Hepatocyte (in vitro differentiated cells): ENCODE results near the gene IRF5.

Experiments used
- CTCF ChIP-seq: fragments of 200-600 bp; sonication (generic); IDR thresholded peaks from 2 replicates; pipeline ENCODE4 v1.5.1; 2016; ENCODE audit warnings: antibody characterized with exemption, mild to moderate bottlenecking; ENCODE audit not compliant: poor library complexity
- EZH2 ChIP-seq: fragments of 200-600 bp; sonication (generic); IDR thresholded peaks from 2 replicates; pipeline ENCODE4 v1.6.1; 2016; ENCODE audit warnings: antibody characterized with exemption, mild to moderate bottlenecking, borderline replicate concordance
- EZH2phosphoT487 ChIP-seq: fragments of 200-600 bp; sonication (generic); IDR thresholded peaks from one replicate; pipeline ENCODE4 v1.6.1; 2018; ENCODE audit warnings: antibody characterized with exemption, mild to moderate bottlenecking, low read depth, moderate library complexity; ENCODE audit not compliant: unreplicated experiment, severe bottlenecking

GRCh38 chr7:128922496-128923410 is 15.0 kb upstream of the IRF5 start:
- TF ChIP-seq CTCF (no peak), EZH2phosphoT487 (no peak), EZH2 (no peak)
